ENCODE data around the gene ZNF563. TPM values are rescaled to one million over a fixed set of nuclear protein-coding genes. Genes with fewer than 3 reads are reported as not detected.

Gene ZNF563
- total and polyA plus RNA-seq, 10 of the 15 experiments (the other 5 are each of a cell fraction or from before 2014, with no cell fraction given), result 1.7 to 6.4 (median 2.8) TPM

- no peak for TF ChIP-seq PRDM15 (CRISPR knock-in tag; IDR thresholded peaks at IDR 0.05)
Observed at GRCh38 chr19:12325690-12326089, 7.7 kb downstream of the ZNF563 start (continued).

- WGBS (ENCODE audit: insufficient coverage, insufficient replicate concordance, low lambda C conversion rate, missing lambda C conversion rate), result 88% methylated on average over 13 of the region's 13 CpGs
- intact Hi-C loops (cut with micrococcal nuclease; ENCODE audit: unreplicated experiment) (no loop called here), in situ Hi-C loops (cut with MboI) (no loop called here)
- BruUV-seq (replicated peaks), result TSS peak; percentile 56
- no peak overlapping the region for H3K27ac ChIP-seq (ENCODE audit: control insufficient read depth, insufficient read depth)
- no peak overlapping the region for H3K4me2 ChIP-seq (ENCODE audit: control insufficient read depth, insufficient read depth)
- H4K20me1 ChIP-seq (ENCODE audit: control insufficient read depth, insufficient read depth), result no peaks in the 10 kb centered on the region
- ChIA-PET POLR2A (no interaction called here), RAD21 (ENCODE audit: unreplicated experiment) (no interaction called here), CTCF (no interaction called here), SMC1A (ENCODE audit: uncharacterized antibody, unreplicated experiment) (no interaction called here)
- H3K4me3 ChIP-seq, result no peak overlapping the region
- 0 out of 4 replicates have a peak, but pooled peaks cover 0 to 6% of the 10 kb centered on the region in 2 experiments for H3K36me3 ChIP-seq (ENCODE audit: control insufficient read depth in 2 of 2, insufficient read depth in 2 of 2, low read length in 1 of 2)
- H3K4me1 ChIP-seq (ENCODE audit: control insufficient read depth, insufficient read depth, low read length), result no peaks in the 10 kb centered on the region
- no peak for ATAC-seq
- H3K79me2 ChIP-seq (ENCODE audit: control insufficient read depth, insufficient read depth, low read length), result no peaks in the 10 kb centered on the region
- H3K27me3 ChIP-seq (replicated peaks in 1 of 2; ENCODE audit: control insufficient read depth in 2 of 2, insufficient read depth in 2 of 2, low read length in 1 of 2), result no peaks in the 10 kb centered on the region
- TF ChIP-seq ZNF274 (IDR thresholded peaks at IDR 0.05; ENCODE audit: insufficient read depth, insufficient read length) (peak; percentile 32), REST (IDR thresholded peaks at IDR 0.05; ENCODE audit: low read depth, low read length) (no peak), ZNF24 (IDR thresholded peaks at IDR 0.05) (no peak)
- H3K9ac ChIP-seq (ENCODE audit: control insufficient read depth, insufficient read depth, low read length), result no peak overlapping the region
- no peak for DNase-seq (ENCODE audit: low read depth, low spot score)
- FAIRE-seq, result no peak
- no peak overlapping the region for H2AFZ ChIP-seq (ENCODE audit: control insufficient read depth, low read depth, low read length)
- H3K9me3 ChIP-seq (replicated peaks; ENCODE audit: control insufficient read depth, insufficient read depth, low read length), result peaks cover 27% of the 10 kb centered on the region; the same call in 2 of the 3 replicates
Observed at GRCh38 chr19:12318782-12319413, 14.5 kb downstream of the ZNF563 start.

All from GM12878 (cell line).